HG03469 (cell line): ENCODE results near the gene ATP6V0B.

ENCODE experiments used
- ATAC-seq: cut with Tn5 transposase; IDR thresholded peaks from one replicate; pipeline ENCODE4 v1.9.1; 2021; ENCODE audit warnings: mild to moderate bottlenecking, moderate library complexity, moderate number of reproducible peaks; ENCODE audit not compliant: unreplicated experiment

ATP6V0B gene

DNA sequence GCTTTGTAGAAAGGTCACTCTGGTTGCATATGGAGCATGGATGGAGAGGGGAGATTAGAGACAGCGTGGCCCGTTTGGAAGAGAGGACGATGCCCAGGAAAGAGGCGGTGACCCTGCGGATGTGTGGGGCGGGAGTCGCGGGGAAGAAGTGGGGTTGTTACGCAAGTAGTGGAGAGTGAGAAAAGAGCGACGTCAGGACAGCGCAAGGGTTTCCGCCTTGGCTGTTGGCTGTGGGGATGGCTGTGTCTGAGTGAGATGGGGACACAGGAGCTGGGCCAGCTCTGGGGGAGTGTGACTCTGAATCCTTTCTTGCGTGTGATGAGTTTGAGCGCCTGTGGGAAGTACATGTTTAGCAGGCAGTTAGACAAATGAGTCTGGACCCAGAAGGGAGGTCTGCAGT, 8.0 kb downstream of the ATP6V0B start:
- no peak for ATAC-seq

DNA sequence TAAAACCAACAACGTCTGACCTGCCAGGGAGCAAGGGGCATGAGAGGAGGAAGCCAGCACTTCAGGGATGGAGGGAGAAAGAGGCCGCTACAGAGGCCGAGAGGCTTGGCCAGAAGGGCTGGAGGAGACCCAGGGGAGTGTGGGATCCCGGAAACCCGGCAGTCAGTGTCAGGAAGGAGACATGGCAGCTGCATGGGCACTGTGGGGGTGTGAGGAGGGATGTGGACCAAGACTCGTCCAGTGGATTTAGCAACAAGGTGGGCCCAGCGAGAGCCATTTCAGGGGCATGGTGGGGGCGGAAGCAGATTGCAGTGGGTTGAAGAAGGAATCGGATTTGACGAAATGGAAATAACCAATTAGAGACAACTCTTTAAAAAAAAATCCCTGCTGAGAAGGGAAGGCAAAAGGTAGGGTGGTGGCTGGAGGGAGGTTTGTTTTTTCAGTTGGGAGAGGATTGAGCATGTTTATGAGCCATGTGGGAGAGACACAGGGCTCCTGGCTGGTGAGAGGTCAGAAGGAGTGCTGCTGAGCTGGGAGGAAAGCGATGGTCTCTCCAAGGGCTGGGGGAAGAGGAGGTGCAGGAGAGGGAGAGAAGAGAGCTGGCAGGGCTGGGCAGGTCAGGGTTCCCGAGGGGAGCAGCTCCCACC, 8.6 kb downstream of the ATP6V0B start:
- no peak for ATAC-seq

DNA sequence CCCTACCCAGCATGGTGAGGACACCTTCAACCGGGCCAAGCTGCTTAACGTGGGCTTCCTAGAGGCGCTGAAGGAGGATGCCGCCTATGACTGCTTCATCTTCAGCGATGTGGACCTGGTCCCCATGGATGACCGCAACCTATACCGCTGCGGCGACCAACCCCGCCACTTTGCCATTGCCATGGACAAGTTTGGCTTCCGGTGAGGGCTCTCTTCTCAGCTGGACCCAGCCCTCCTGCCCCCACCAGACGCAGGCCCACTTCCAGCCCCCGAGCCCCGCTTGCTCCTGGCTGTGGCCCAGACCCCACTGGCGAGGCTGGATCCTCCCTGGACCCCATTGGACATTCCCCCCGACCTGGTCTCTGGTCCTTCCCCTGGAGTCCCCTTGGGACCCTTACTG, 10.1 kb downstream of the ATP6V0B start:
- ATAC-seq = no peak

DNA sequence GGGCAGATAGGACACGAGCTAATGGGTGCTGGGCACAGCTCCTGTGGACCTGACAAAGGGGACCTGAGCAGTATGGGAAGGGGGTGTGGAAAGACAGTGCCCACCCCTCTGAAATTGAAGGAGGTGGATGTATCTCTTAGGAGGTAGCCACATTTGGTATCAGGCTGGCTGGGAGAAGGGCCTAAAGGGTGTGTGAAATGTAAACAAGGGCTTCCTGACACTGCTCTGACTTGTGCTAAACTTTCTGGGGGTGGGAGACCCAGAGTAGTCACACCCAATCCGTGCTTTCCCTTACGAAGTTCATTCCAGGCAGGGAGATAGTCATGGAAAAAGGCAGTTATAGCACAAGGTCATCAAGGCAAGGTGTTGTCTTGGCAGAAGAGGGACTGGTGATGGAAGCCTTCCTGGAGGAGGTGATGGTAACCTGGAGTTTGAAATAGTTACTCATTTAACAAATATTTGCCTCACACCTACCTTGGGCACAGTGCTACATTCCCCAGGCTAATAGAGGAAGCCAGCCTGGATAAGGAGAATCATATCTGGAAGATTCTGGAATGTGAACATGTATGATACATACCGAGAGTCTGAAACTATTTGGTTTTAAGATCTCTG, 11.3 kb downstream of the ATP6V0B start:
- ATAC-seq = no peak

DNA sequence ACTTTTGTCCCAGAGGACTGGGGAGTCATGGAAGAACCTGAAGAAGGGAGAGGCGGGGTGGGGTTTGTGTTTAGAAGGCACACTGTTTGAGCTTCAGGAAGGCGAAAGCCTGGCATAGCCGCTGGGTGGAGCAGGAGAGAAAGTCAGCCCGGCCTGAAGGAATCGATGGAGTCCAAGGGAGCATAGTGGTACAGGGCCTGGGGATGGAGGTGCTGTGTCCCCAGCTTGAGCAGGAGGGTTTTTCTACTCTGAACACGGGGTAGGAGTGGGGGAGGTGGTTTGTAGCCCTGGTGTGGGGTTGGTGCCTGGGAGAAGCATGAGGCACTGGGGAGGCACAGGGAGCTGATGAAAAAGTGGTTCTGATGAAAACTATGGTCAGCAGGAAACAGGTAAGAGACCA, 12.0 kb downstream of the ATP6V0B start:
- ATAC-seq = no peak

DNA sequence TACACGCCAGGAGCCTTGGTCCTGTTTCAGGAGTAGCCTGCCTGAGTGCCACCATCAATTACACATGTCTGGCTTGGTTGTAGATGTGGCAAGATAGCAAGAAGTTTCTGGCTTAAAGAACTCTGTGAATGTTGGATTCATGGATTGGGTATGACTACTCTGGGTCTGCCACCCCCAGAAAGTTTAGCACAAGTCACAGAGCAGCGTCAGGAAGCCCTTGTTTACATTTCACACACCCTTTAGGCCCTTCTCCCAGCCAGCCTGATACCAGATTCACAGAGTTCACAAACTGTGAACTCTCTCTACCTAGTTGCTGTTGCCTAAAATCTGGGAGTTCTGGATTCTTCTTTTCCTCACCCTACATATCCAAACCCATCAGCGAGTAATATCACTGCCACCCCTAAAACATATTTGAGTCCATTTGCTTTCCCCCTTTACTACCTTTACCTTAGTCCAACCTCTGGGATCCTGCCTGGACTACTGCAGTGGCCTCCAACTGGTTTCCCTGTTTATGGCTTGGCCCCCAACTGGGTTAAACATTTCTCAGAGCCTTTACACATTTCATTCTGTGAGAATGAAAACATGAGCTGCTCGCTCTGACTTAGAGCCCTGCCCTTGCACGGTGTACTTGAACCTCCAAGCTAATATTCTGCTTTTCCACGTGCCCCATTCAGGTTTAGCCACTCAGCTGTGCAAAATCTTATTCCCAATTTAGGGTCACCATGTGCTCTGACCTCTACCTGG, 12.6 kb downstream of the ATP6V0B start:
- no peak for ATAC-seq

DNA sequence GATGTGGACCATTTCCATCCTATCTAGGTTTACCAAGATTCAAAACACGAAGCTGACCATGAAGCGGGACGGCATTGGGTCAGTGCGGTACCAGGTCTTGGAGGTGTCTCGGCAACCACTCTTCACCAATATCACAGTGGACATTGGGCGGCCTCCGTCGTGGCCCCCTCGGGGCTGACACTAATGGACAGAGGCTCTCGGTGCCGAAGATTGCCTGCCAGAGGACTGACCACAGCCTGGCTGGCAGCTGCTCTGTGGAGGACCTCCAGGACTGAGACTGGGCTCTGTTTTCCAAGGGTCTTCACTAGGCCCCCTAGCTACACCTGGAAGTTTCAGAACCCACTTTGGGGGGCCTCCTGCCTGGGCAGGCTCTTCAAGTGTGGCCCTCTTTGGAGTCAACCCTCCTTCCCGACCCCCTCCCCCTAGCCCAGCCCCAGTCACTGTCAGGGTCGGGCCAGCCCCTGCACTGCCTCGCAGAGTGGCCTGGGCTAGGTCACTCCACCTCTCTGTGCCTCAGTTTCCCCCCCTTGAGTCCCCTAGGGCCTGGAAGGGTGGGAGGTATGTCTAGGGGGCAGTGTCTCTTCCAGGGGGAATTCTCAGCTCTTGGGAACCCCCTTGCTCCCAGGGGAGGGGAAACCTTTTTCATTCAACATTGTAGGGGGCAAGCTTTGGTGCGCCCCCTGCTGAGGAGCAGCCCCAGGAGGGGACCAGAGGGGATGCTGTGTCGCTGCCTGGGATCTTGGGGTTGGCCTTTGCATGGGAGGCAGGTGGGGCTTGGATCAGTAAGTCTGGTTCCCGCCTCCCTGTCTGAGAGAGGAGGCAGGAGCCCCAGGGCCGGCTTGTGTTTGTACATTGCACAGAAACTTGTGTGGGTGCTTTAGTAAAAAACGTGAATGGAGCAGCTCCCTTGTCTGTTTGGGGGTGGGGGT, 15.8 kb downstream of the ATP6V0B start:
- ATAC-seq = no peak

DNA sequence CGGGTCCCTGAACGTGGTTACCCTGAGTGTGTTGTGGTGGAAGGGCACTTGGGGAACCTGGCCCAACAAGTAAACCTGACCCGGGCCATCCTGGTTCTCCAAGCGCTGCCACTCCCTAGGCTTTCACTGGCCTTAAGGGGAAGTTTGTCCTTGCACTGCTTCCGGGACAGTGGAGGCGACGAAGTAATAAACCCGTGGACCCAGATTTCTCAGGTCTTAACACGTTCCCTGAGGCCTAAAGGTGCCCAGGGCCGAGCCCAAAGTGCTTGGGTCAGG, 16.4 kb downstream of the ATP6V0B start:
- no peak for ATAC-seq

DNA sequence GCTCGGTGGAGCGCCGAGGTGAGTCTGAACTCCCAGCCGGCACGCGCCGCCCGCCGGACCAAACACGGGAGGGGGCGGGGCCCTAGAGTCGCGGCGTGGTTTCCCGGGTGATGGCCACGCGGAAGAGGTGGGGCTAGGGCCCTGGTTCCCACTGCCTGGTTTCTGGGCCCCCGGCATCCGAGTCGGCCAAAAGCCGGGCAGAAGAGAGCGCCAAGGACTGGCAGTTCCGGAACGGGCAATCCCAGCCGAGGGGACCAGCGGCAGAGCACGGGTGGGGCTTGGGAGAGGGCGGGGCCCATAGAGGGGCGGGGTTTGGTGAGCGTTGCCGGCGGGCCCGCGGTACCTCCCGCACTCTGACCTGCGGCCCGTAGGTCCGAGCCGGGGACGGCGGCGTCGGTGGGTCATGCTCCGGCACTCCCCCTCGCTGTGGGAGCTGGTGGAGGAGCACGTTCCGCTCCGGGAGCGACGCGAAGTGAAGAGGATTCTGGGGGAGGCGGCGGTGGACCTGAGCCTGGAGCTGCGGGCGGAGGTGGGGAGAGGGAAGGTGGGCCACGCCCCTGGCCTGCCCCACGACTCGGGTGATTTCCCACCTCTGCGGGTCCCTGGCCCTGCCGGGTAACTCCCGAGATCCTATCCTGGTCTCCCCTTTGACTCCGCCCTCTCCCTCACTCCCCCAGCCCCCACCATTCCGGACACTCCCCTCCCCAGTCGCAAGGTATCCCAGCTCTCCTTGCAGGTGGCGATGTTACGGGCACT, 16.9 kb downstream of the ATP6V0B start, which contains the start of gene CCDC24:
CCDC24 (plus strand) TSS at position 124 of the 756 bp plus-strand sequence; CDS start at position 404, 280 bp downstream.
- no peak for ATAC-seq

DNA sequence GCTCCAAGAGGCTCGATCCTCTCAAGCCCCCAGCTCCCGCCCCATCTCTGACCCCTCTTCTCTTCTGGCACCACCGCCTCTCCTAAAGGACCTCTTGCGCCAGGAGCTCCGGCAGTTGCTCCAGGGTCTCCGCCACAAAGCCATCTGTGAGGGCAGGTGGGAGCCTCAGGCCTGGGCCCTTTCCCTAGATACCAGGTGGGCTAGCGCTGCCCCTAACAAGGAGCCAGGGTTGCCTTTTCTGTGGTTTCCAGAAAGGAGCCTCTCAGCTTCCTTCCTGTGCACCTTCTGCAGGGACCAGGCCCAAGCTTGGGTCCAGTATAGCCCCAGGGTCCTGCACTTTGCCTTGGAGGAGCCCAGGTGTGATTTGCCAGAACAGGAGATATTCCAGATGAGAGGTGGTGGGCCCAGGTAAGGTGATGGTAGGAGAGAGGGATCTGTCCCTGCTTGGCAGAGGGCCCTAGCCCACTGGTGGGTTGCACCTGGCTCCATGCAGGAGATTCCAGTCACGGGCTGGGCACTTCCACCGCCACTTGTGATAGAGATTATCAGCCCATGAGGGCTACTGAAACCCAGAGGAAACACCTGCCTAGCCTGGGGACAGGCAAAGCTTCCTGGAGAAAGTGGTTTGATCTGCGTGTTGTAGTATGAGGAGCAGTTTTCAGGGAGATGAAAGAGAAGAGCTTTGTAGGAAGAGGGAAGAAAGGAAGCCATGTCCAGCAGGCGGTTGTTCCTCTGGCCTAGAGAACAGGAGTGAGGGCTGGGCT, 17.7 kb downstream of the ATP6V0B start:
- no peak for ATAC-seq

DNA sequence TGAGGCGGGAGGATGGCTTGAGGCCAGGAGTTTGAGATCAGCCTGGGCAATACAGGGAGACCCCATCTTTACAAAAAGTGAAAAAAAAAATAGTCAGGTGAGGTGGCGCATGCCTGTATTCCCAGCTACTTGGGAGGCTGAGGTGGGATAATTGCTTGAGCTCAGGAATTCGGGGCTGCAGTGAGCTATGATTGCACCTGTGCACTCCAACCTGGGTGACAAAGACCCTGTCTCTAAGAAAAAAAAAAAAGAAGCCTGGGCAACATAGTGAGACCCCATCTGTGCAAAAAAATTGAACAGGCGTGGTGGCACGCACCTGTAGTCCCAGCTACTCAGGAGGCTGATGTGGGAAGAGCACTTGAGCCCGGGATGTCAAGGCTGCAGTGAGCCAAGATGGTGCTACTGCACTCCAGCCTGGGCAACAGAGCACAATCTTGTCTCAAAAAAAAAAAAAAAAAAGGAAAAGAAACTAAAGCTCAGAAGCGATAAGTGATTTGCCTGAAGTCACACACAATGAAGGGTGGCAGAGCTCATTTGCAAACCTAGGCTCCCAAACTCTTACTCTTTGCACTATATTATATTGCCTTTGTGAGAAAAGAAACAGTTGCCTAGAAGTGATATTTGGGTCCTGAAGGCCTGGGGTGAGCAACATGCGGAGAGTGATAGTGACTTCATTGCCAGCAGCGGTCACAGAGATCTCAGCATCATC, 18.6 kb downstream of the ATP6V0B start:
- no peak for ATAC-seq

DNA sequence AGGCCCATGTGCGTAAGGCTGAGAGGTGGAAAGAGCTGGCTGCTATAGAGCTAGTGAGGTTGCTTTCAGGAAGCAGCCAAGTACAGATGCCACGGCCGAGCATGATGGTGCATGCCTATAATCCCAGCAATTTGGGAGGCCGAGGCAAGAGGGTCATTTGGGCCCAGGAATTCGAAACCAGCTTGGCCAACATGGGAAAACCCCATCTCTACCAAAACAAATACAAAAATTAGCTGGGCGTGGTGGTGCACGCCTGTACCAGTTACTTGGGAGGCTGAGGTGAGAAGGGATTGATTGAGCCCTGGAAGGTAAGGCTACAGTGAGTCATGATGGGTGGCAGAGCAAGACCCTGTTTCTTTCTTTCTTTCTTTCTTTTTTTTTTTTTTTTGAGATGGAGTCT, 19.3 kb downstream of the ATP6V0B start:
- ATAC-seq = no peak

DNA sequence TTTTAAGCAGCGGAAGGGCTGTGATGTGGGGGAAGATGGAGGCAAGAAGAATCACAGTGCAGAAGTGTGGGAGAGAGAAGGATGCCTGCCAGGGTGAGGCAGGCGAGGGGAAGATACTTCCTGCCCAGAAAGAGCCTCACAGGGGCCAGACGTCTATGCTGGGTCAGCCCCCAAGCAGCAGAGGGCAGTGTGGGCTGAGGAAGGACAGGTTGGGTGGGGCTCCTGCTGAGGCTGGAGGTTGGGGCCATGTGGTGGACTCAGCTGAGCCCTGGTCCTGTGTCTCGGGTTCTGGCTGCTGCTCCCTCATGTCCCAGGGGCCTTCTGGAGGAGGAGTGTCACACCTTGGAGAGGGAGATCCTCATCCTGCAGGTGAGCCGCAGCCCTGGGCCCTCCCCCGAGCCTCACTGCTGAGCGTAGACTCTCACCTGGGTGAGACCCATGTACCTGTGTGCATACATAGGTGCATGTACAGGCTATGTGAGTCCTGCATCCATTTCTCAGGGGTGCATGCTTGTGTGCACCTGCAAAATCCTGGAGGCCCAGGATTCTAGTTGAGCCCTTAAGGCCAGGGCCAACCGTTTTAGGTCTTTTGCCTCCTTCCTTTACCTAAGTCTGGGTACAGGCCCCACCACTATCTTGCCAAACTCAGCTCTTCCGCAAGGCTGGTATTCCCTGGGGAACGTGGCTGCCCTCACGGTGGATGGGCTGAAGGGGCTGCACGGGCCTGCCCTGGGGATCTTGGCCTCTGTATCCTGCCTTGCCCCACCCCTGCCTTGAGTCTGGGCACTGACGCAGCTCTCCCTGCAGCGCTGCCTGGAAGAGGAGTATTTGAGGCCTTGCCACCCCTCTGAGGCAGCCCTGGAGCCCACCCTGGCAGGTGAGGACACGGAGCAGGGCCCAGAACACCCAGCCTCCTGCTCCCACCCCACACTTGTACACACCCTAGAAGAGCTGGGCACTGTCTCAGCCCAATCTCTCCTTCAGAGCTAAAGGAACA, 20.3 kb downstream of the ATP6V0B start:
- ATAC-seq = no peak

DNA sequence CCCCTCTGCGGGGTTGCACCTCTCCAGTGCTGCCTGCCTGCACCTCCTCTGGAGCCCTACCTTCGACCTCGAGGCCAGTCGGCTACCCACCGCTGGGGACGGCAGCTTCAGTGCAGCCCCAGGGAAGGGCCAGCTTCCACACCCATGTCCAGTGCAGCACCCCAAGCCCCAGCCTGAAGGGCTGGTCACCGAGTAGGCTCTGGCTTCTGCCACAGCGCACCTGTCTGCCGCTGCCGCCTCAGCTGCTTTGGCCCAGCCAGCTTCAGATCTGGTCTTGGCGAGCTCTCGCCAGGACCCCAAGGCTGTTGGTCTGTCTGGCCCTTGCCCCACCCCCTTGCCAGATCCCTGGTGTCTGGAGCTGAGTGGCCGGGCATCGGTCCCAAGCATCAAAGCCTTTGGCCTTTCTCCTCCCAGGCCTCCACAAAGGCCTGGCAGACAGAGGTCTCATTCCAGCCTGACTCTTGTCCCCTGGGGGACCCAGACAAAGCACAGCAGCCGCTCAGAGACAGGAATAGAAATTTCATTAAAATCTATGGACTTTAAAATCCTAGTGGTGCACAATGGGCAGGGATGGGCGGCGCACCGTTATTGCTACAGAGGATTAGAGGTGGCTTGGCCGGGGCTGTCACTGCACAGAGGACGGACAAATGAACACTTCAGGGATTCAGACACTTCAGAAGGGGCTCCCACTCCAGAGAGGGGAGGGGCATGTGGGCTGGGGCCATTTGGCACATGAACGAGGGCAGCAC, 21.4 kb downstream of the ATP6V0B start:
- ATAC-seq = no peak

DNA sequence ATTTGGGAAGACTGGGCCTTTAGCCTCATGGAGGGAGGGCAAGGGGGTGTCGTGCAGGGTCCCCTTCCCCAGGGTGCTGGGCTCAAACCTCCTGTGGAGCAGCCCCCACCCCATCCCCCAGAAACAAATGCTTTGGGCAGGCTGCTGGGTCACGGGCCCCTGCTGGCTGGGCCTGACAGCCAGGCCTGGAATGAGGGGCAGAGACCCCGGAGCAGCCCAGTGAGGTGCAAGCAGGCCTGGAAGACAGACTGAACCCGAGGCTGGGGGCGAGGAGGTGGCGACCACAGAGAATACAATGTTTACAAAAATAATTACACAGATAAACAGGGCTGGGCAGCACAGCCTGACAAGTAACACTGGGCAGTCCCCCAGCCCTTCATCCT, 22.0 kb downstream of the ATP6V0B start:
- ATAC-seq = no peak

DNA sequence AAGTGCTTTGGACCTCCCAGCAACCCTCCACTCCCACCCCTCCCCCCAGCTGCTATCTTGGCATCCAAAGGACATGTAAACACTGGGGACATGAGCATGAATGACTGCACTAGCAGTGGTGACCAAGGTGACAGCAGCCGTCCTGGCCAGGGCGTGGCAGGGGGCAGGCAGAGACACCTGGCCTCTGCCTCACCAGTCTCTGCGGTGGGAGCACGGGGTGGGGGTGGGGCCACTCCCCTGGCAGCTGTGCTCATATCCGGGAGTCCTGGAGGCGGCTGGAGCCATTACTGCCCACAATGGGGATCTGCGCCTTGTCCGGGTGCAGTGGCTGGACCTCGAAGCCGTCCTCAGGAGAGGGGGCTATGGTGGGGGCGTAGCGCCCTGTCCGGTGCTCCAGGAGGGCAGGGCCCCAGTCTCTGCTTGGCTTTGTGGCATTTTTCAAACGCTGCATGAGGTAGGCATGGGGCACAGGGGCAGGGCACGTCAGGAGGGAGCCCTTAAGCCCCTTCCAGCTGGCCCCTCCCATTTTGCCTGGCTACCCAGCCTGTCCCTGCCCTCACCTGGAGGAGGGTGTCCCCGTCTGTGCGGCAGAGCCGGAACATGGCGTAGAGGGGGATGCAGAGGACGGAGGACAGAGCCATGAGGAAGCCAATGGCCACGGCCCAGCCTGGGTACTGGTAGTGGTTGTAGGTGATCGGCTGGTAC, 22.7 kb downstream of the ATP6V0B start:
- no peak for ATAC-seq

DNA sequence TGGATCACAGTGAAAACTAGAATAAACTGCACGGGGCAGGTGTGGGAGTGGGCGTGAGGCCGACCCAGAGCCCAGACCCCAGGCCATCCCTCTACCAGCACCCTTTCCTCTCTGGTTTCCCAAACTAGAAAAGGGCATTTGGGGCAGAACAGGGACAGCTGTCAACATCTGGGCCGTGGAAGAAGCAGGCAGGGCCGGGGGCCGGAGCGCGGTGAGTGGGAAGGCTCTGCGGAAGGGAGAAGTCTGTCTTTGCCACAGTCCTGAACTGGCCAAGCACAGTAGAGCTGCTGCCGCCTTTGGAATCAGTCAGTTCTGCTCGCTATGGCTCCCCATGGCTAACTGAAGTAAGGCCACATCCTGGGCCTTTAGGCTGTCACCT, 23.2 kb downstream of the ATP6V0B start:
- ATAC-seq = no peak
